ENCODE results near the gene ELP1. TPM values are rescaled to one million over a fixed set of nuclear protein-coding genes. Genes with fewer than 3 reads are reported as not detected.
"Not testable (repeated sequence)": the region's sequence is repeated elsewhere in the genome, so short reads cannot be mapped to it uniquely, and the experiment has no call there.

ELP1 gene
- total RNA-seq = 22.5 and 24.7 TPM in 2 replicates
- 16.7 TPM for polyA plus RNA-seq (2012)

GRCh38 chr9:108933718-108934322 is at the start of gene ELP1:
TSS of gene ELP1 (minus strand) at chr9:108934124. CDS start at chr9:108931146, 2,978 bp downstream.
- peak; percentile 97 for DNase-seq (ENCODE audit: low read depth)

GRCh38 chr9:108980893-108981292 is 47.0 kb upstream of the ELP1 start:
- DNase-seq (ENCODE audit: low read depth) = peak; percentile 63

DNA sequence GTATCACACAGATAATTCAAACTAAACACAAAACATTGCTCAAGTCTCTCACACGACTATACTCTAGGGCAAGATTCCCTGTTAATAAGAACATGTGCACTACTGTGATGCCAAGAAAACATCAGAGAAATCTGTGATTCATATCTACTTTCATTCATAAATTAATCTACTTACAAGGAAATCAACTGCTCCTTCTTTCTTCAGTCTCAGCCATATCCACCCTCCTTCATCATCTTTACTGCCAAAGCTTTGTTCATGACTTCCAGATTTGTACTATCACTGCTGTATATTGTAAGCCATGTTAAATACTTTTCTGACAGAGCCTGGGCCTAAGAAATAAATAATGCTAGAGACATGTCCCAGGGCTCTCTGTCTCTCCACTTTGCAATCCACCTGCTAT is 44.3 kb upstream of the ELP1 start:
- no peak for DNase-seq (ENCODE audit: low read depth)

GRCh38 chr9:108973895-108974294 is 40.0 kb upstream of the ELP1 start:
- DNase-seq (ENCODE audit: low read depth) = no peak

GRCh38 chr9:108972626-108973209 is 38.8 kb upstream of the ELP1 start:
- DNase-seq (ENCODE audit: low read depth) = no peak

GRCh38 chr9:108972186-108972585 is 38.3 kb upstream of the ELP1 start:
- no peak for DNase-seq (ENCODE audit: low read depth)

- not testable (repeated sequence) for DNase-seq (ENCODE audit: low read depth)
Observed at GRCh38 chr9:108971392-108971791, 37.5 kb upstream of the ELP1 start.

DNA sequence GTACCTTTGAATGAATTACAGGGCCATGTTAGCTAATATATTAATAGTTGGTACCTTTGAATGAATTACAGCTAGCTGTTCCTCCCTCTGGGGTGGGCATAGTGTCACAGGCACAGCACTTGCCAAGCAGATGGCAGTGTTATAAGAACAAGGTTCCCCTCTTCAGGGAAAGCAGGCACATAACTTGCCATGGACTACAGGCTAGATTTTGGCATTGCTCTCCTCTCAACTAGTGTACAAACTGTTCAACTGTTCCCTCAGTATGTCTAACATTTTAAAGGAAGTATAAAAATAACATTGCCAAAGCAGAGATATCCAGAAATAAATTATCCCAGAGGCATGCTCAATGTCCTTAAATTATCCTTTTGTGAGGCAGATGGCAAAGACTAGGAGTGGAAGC is 34.0 kb upstream of the ELP1 start:
- peak; percentile 8 for DNase-seq (ENCODE audit: low read depth)

DNA sequence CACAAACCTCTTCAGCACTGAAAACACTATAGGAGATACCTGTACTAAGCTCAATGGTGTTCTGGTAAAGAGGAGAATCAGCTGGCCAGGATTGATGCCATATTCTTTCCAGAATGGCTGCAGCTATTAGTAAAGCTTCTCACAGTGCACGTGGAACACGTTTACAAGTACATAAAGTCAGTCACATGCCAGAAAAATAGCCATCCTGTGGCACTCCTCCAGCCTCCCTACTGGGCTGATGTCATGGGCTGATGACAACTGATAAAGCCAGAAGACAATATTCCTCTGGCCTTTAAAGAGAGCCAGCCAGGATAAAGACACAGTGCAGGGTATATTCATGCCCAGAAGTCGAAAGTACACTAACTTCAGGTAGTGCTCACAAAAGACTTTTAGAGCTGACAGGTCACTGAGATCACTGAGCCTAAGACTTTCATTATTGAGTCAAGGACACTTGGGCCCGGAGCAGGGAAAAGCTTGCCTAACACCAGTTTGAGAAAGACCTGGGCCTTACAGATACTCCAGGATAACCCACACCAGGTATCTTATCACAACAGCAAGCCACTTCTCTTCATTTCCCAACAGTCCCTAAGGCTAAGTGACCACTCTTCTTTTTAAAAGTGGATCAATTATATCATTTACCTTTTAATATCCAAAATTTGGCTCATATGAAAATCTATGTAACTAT is 29.7 kb upstream of the ELP1 start:
- DNase-seq (ENCODE audit: low read depth) = no peak

DNA sequence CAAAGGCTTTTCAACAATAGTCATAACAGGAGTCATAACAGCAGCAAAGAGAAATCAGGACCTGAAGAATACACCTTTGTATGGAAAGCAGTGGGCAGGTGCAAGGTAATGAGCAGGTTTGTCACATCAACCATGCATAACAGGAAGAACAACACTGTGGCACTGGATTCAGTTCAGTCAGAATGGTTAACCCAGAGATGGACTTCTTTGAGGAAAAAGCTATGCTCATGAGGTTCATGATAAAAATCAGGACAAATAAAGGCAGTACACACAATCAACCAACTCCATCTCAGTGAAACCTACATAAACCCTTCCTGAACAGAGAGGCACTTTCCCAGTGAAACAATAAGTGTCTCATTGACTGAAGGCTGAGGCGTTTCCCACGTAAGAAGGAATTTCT is 27.2 kb upstream of the ELP1 start:
- no peak for DNase-seq (ENCODE audit: low read depth)

DNA sequence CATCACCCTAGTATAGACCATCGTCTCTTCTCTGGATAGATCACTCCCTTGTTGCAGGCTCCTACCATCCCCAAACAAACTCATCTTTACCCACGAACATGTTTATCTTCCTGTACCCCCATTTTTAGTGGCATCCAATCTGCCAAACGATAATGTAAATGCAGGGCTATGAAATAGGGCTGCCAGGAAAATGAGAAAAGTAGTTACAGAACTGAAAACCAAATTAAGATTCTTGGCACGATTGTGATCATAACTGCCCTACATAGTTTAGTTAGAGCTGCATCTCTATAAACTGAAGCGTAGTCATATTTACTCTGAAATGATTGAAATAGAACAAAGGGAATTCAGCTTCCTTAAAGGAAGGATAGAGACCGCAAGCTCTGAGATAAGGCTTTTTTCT is 26.4 kb upstream of the ELP1 start:
- no peak for DNase-seq (ENCODE audit: low read depth)

DNA sequence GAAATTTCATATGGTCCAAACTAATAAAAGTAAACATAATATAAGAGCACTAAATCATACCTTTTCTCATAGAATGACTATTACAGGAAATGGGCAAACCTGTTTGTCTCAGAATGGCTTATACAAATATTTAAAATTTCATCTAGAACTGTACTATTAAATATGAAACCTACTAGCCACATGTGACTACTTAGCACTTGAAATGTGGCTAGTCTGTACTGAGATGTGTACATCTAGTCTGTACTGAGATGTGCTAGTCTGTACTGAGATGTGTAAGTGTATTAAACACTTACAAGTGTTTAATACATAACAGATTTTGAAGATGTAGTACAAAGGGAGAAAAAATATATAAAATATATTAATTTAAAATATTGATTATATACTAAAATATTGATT is 22.7 kb upstream of the ELP1 start:
- DNase-seq (ENCODE audit: low read depth) = no peak

GRCh38 chr9:108956022-108956630 is 22.2 kb upstream of the ELP1 start:
- DNase-seq (ENCODE audit: low read depth) = no peak

GRCh38 chr9:108953983-108954574 is 20.2 kb upstream of the ELP1 start:
- peak; percentile 61 for DNase-seq (ENCODE audit: low read depth)

- no peak for DNase-seq (ENCODE audit: low read depth)
Observed at GRCh38 chr9:108951578-108951977, 17.7 kb upstream of the ELP1 start.

- DNase-seq (ENCODE audit: low read depth) = no peak
Observed at GRCh38 chr9:108950168-108950567, 16.2 kb upstream of the ELP1 start.

GRCh38 chr9:108939975-108940374 is 6.1 kb upstream of the ELP1 start:
- DNase-seq (ENCODE audit: low read depth) = no peak

DNA sequence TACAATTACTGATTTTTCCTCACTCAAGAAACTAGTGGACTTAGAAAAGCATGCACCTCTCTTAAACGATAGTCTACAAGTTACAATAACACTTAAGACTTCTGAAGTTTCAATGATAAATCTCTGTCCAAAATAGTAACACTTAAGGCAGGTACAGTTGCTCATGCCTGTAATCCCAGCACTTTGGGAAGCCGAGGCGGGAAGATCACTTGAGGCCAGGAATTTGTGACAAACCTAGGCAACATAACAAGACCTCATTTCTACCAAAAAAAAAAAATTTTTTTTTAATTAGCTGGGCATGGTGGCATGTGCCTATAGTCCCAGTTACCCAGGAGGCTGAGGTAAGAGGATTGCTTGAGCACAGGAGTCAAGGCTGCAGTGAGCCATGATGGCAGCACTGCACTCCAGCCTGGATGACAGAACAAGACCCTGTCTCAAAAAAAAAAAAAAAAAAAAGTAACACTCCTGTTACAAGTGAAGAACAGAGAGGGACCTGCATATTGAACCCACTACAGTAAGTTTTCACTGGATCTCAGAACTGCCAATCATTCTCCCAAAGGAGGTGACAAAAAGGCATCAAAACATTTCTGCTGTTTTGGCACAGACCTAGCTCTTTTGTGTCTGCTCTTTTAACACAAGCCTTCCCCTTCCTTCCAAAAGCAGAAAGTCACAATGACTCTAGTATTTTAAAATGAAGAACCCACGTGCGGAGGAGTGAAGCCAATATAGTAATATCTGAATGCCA is 3.8 kb upstream of the ELP1 start:
- DNase-seq (ENCODE audit: low read depth) = no peak

DNA sequence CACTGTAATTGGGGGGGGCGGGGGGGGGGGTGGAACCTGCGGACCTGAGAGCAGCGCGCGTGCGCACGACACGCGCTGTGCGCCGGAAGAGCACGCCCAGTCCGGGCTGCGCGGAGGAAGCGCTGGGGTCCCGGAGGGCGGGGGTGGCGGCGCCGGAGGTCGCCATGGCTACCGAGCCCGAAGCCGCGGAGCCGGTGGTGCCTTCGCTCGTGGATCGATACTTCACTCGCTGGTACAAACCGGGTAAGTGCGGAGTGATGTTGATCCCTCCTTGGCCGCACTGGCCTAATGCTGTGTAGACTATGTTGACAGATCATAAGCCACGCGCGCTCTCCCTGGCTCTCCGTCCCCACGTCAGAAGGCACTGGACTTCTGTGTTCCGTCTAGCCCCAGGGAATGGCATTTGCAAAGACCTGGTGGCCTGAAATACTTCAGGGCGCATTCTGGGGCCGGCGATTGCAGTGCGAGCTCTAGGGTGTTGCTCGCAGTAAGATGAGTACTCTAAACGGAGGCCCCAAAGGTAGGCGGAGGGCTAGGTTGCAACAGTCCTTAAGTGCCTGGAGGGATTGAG is 484 bp upstream of the ELP1 start, which contains the start of gene ABITRAM:
TSS of gene ABITRAM (plus strand) at position 78 of the 571 bp plus-strand sequence. CDS start at position 165, 87 bp downstream.
- DNase-seq (ENCODE audit: low read depth) = peak; percentile 86

GRCh38 chr9:108933231-108933717 is 650 bp downstream of the ELP1 start:
- DNase-seq (ENCODE audit: low read depth) = no peak
